Upper lobe of left lung (tissue), 4 donors: ENCODE data around the gene MYPN.

Source experiments
- CTCF ChIP-seq, 6 experiments: fragments of 450-650 bp in 4 of 6; fragments of 200-600 bp in 2 of 6; sonication (generic) in 2 of 6; IDR thresholded peaks; one replicate each; pipeline ENCODE4 v1.5.1; 2016 to 2019; ENCODE audit warnings: antibody characterized with exemption in 6 of 6
- EP300 ChIP-seq, 4 donors: sonication (generic); formaldehyde crosslinking; IDR thresholded peaks; one replicate each; pipeline ENCODE4 v1.5.1; 2017; ENCODE audit warnings: antibody characterized with exemption in 4 of 4, control low read depth in 2 of 4
- POLR2A ChIP-seq, 4 donors: fragments of 450-650 bp; IDR thresholded peaks; one replicate each; pipeline ENCODE4 v1.5.1; 2016 to 2017; ENCODE audit warnings: antibody characterized with exemption in 4 of 4, mild to moderate bottlenecking in 2 of 4
- POLR2AphosphoS5 ChIP-seq, 2 donors: sonication (generic); formaldehyde crosslinking; IDR thresholded peaks; one replicate each; pipeline ENCODE4 v1.5.1; 2017; ENCODE audit warnings: antibody characterized with exemption in 2 of 2

- no peak for TF ChIP-seq CTCF (IDR thresholded peaks at IDR 0.05)
- no peak for TF ChIP-seq EP300 (IDR thresholded peaks at IDR 0.05)
- TF ChIP-seq POLR2A (IDR thresholded peaks at IDR 0.05), result no peak
- no peak for TF ChIP-seq POLR2AphosphoS5 (IDR thresholded peaks at IDR 0.05)
These were observed 12.6 kb downstream of the MYPN start for GRCh38 chr10:68121852-68122251.
